ENCODE data around the gene PATZ1.
A peak's percentile ranks its signal among the peaks of the same experiment; 100 is the strongest.

The PATZ1 gene

GRCh38 chr22:31345331-31346254 lies 553 bp downstream of the PATZ1 start:
- Histone ChIP-seq H3K4me3 (IDR thresholded peaks at IDR 0.05; ENCODE audit: insufficient read depth, low read depth, low read length) (no peak overlapping the region), H3K27me3 (ENCODE audit: insufficient read depth, low read depth) (no peaks in the 10 kb centered on the region), H4K20me1 (ENCODE audit: insufficient read depth) (no peaks in the 10 kb centered on the region), H3K27ac (peak overlapping the region; percentile 63; the same call in 1 of the 2 replicates), H3K4me1 (ENCODE audit: low read depth, poor library complexity, severe bottlenecking) (peaks cover 29% of the 10 kb centered on the region), H3K4me2 (peak overlapping the region; percentile 25; the same call in 1 of the 2 replicates), H3K36me3 (ENCODE audit: insufficient read depth) (no peaks in the 10 kb centered on the region), H3K79me2 (ENCODE audit: insufficient read depth, low read depth) (peaks cover 18% of the 10 kb centered on the region; the same call in 1 of the 2 replicates), H3K9ac (peak overlapping the region; percentile 92; the same call in 1 of the 2 replicates), H2AFZ (ENCODE audit: low read depth) (peak overlapping the region; percentile 47; the same call in 1 of the 2 replicates)
- peak; percentile 72 for TF ChIP-seq CTCF (conservative IDR thresholded peaks at IDR 0.05; ENCODE audit: low read depth, low read length)

- Histone ChIP-seq H3K79me2 (ENCODE audit: insufficient read depth, low read depth) (peaks cover 18% of the 10 kb centered on the region; the same call in 1 of the 2 replicates), H2AFZ (ENCODE audit: low read depth) (no peak overlapping the region), H3K27ac (no peak overlapping the region), H3K4me2 (peak overlapping the region; percentile 25; the same call in 1 of the 2 replicates), H3K9ac (no peak overlapping the region), H3K4me3 (IDR thresholded peaks at IDR 0.05; ENCODE audit: insufficient read depth, low read depth, low read length) (no peak overlapping the region), H4K20me1 (ENCODE audit: insufficient read depth) (no peaks in the 10 kb centered on the region), H3K36me3 (ENCODE audit: insufficient read depth) (no peaks in the 10 kb centered on the region), H3K4me1 (ENCODE audit: low read depth, poor library complexity, severe bottlenecking) (peaks cover 21% of the 10 kb centered on the region), H3K27me3 (ENCODE audit: insufficient read depth, low read depth) (no peaks in the 10 kb centered on the region)
- TF ChIP-seq CTCF (conservative IDR thresholded peaks at IDR 0.05; ENCODE audit: low read depth, low read length) = no peak
These were observed 1.4 kb downstream of the PATZ1 start for GRCh38 chr22:31344578-31345330.

GRCh38 chr22:31344256-31344577 lies 1.9 kb downstream of the PATZ1 start:
- no peak overlapping the region for H3K27ac ChIP-seq
- H3K9ac ChIP-seq = no peak overlapping the region
- no peak for TF ChIP-seq CTCF (conservative IDR thresholded peaks at IDR 0.05; ENCODE audit: low read depth, low read length)
- H3K27me3 ChIP-seq (ENCODE audit: insufficient read depth, low read depth) = no peaks in the 10 kb centered on the region
- no peak overlapping the region for H2AFZ ChIP-seq (ENCODE audit: low read depth)
- H3K36me3 ChIP-seq (ENCODE audit: insufficient read depth) = no peaks in the 10 kb centered on the region
- H3K4me3 ChIP-seq (IDR thresholded peaks at IDR 0.05; ENCODE audit: insufficient read depth, low read depth, low read length) = no peak overlapping the region
- H3K4me2 ChIP-seq = peak overlapping the region; percentile 2; the same call in 1 of the 2 replicates
- H3K79me2 ChIP-seq (ENCODE audit: insufficient read depth, low read depth) = peaks cover 18% of the 10 kb centered on the region; the same call in 1 of the 2 replicates
- peaks cover 21% of the 10 kb centered on the region for H3K4me1 ChIP-seq (ENCODE audit: low read depth, poor library complexity, severe bottlenecking)
- no peaks in the 10 kb centered on the region for H4K20me1 ChIP-seq (ENCODE audit: insufficient read depth)

- no peaks in the 10 kb centered on the region for H3K27me3 ChIP-seq (ENCODE audit: insufficient read depth, low read depth)
- H4K20me1 ChIP-seq (ENCODE audit: insufficient read depth) = no peaks in the 10 kb centered on the region
- no peak overlapping the region for H3K27ac ChIP-seq
- H2AFZ ChIP-seq (ENCODE audit: low read depth) = no peak overlapping the region
- H3K4me3 ChIP-seq (IDR thresholded peaks at IDR 0.05; ENCODE audit: insufficient read depth, low read depth, low read length) = no peak overlapping the region
- H3K4me1 ChIP-seq (ENCODE audit: low read depth, poor library complexity, severe bottlenecking) = peaks cover 20% of the 10 kb centered on the region
- H3K36me3 ChIP-seq (ENCODE audit: insufficient read depth) = no peaks in the 10 kb centered on the region
- H3K9ac ChIP-seq = no peak overlapping the region
- peak overlapping the region; percentile 2; the same call in 1 of the 2 replicates for H3K4me2 ChIP-seq
- no peak for TF ChIP-seq CTCF (conservative IDR thresholded peaks at IDR 0.05; ENCODE audit: low read depth, low read length)
- peaks cover 18% of the 10 kb centered on the region; the same call in 1 of the 2 replicates for H3K79me2 ChIP-seq (ENCODE audit: insufficient read depth, low read depth)
These were observed 2.6 kb downstream of the PATZ1 start for GRCh38 chr22:31343235-31344191.
